ENCODE measurements around the gene CMTM6. TPM values are rescaled to one million over a fixed set of nuclear protein-coding genes. Genes with fewer than 3 reads are reported as not detected.

CMTM6 gene
- total and polyA plus RNA-seq, 7 donors, result 19.9 to 82.0 (median 37.7) TPM

- intact Hi-C loops (cut with DNase I), result no loop called here
- Histone ChIP-seq H3K27ac (no peak overlapping the region), H3K36me3 (peaks cover 0 to 3% (median 0%) of the 10 kb centered on the region in 4 donors), H3K4me1 (peaks cover 0 to 31% (median 4%) of the 10 kb centered on the region in 4 donors), H3K9me3 (no peaks in the 10 kb centered on the region), H3K4me3 (no peak overlapping the region), H3K27me3 (no peaks in the 10 kb centered on the region)
- DNase-seq, result no peak
- WGBS, 2 donors, result 69 to 78% methylated on average over 3 of the region's 3 CpGs
- TF ChIP-seq EP300 (IDR thresholded peaks at IDR 0.05), result no peak
- TF ChIP-seq POLR2AphosphoS5 (IDR thresholded peaks at IDR 0.05), result no peak
- TF ChIP-seq POLR2A (IDR thresholded peaks at IDR 0.05), result no peak
- no peak for TF ChIP-seq CTCF (IDR thresholded peaks at IDR 0.05)
These were observed 9.8 kb downstream of the CMTM6 start for GRCh38 chr3:32492684-32493436.

DNA sequence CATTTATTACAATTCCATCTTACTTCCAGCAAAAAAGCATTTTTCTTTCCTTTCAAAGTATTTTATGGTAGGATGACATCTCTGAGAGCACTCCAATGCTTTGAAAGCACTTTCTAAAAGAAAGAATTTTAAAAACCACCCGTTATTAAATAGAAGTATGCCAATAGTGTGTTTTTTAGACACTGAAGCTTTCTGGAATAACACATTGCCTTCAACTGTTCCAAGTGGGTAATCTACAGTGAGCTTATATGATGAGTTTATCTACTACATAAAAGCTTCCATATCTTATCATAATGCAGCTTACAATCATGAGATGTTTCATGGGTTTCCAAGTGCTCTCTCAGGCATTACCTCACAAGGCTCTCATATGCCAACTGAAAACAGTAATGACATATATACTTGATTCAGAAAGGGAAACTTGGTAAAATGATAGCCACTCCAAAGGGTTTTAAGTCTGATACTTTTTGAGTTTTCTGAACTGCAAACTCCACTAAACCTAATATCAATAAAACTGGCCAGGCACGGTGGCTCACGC, 14.1 kb downstream of the CMTM6 start:
- intact Hi-C loops (cut with DNase I), result no loop called here
- no peak for TF ChIP-seq EP300 (IDR thresholded peaks at IDR 0.05)
- no peak for TF ChIP-seq POLR2AphosphoS5 (IDR thresholded peaks at IDR 0.05)
- no peak for TF ChIP-seq CTCF (IDR thresholded peaks at IDR 0.05)
- no peak for TF ChIP-seq POLR2A (IDR thresholded peaks at IDR 0.05)
- Histone ChIP-seq H3K4me1 (peaks cover 0 to 19% (median 2%) of the 10 kb centered on the region in 4 donors), H3K9me3 (no peaks in the 10 kb centered on the region), H3K27me3 (no peaks in the 10 kb centered on the region), H3K4me3 (no peak overlapping the region), H3K36me3 (peaks cover 0 to 27% (median 0%) of the 10 kb centered on the region in 4 donors), H3K27ac (no peak overlapping the region)
- WGBS, 2 donors, result 91 to 95% methylated on average over 3 of the region's 3 CpGs
- no peak for DNase-seq

- no peaks in the 10 kb centered on the region for H3K27me3 ChIP-seq
- no peak overlapping the region for H3K27ac ChIP-seq
- DNase-seq, result no peak
- intact Hi-C loops (cut with DNase I), result no loop called here
- H3K36me3 ChIP-seq, result peaks cover 0 to 33% (median 0%) of the 10 kb centered on the region in 4 donors
- no peak overlapping the region for H3K4me3 ChIP-seq
- 87 to 94% methylated on average over 3 of the region's 3 CpGs for WGBS, 2 donors
- TF ChIP-seq POLR2A (IDR thresholded peaks at IDR 0.05) (no peak), EP300 (IDR thresholded peaks at IDR 0.05) (no peak), CTCF (IDR thresholded peaks at IDR 0.05) (no peak), POLR2AphosphoS5 (IDR thresholded peaks at IDR 0.05) (no peak)
- no peaks in the 10 kb centered on the region for H3K9me3 ChIP-seq
- peaks cover 0 to 13% (median 0%) of the 10 kb centered on the region in 4 donors for H3K4me1 ChIP-seq
These were observed 14.7 kb downstream of the CMTM6 start for GRCh38 chr3:32487781-32488473.

DNA sequence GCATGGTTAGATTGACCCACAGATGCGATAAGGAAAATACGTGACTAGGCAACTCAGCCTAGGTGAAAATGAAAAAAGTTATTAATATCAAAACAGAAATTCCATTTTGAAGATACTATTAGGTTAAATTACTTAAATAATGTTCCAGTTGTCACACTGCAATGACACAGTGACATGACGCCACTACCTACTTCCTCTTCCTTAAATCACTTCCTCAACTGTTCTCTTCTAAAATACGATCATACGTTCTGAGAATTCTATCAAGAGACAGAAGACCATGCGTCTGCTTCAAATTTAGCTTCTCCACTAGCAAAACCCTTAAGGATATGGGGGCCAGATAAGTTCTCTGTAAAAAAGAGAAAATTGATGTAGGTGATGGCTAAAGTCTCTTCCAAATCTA, 18.2 kb downstream of the CMTM6 start:
- Histone ChIP-seq H3K4me1 (no peaks in the 10 kb centered on the region), H3K9me3 (no peaks in the 10 kb centered on the region), H3K27me3 (no peaks in the 10 kb centered on the region), H3K36me3 (peaks cover 0 to 46% (median 0%) of the 10 kb centered on the region in 4 donors), H3K4me3 (no peak overlapping the region), H3K27ac (peak overlapping the region in 1 of 4 donors; percentile 29)
- TF ChIP-seq POLR2AphosphoS5 (IDR thresholded peaks at IDR 0.05) (peak in 1 of 4 donors; percentile 30), POLR2A (IDR thresholded peaks at IDR 0.05) (no peak), CTCF (IDR thresholded peaks at IDR 0.05) (no peak), EP300 (IDR thresholded peaks at IDR 0.05) (peak in 1 of 4 donors; percentile 17)
- WGBS, 2 donors, result 63 to 90% methylated on average over 6 of the region's 6 CpGs
- DNase-seq, result no peak
- intact Hi-C loops (cut with DNase I), result no loop called here

All from sigmoid colon (tissue), 7 donors.